Kidney tubule cell (primary cell): ENCODE data around the gene ELOVL1.

Experiments used
- DNase-seq: peaks from one replicate; pipeline ENCODE4 v3.0.0-alpha.2; 2018; ENCODE audit warnings: low spot score

The ELOVL1 gene

GRCh38 chr1:43354936-43355335 lies 12.9 kb downstream of the ELOVL1 start:
- no peak for DNase-seq

GRCh38 chr1:43354471-43354870 lies 13.3 kb downstream of the ELOVL1 start:
- no peak for DNase-seq

GRCh38 chr1:43352881-43353280 lies 14.9 kb downstream of the ELOVL1 start:
- DNase-seq, result no peak

- DNase-seq, result no peak
Measured at GRCh38 chr1:43352351-43352705, 15.5 kb downstream of the ELOVL1 start.

- DNase-seq, result no peak
Measured at GRCh38 chr1:43351421-43352350, 16.1 kb downstream of the ELOVL1 start.

- no peak for DNase-seq
Measured at GRCh38 chr1:43350976-43351375, 16.8 kb downstream of the ELOVL1 start.

- peak; percentile 43 for DNase-seq
Measured at GRCh38 chr1:43349594-43350306, 18.1 kb downstream of the ELOVL1 start.

GRCh38 chr1:43348809-43349593 lies 18.8 kb downstream of the ELOVL1 start:
- DNase-seq, result peak; percentile 93

GRCh38 chr1:43348343-43348808 lies 19.4 kb downstream of the ELOVL1 start:
- peak; percentile 63 for DNase-seq

- no peak for DNase-seq
Measured at GRCh38 chr1:43346636-43347035, 21.2 kb downstream of the ELOVL1 start.

- DNase-seq, result no peak
Measured at GRCh38 chr1:43345120-43345519, 22.7 kb downstream of the ELOVL1 start.

- no peak for DNase-seq
Measured at GRCh38 chr1:43344267-43344850, 23.5 kb downstream of the ELOVL1 start.

GRCh38 chr1:43340559-43340958 lies 27.3 kb downstream of the ELOVL1 start:
- DNase-seq, result no peak

GRCh38 chr1:43339584-43340232 lies 28.1 kb downstream of the ELOVL1 start:
- no peak for DNase-seq

GRCh38 chr1:43338001-43338400 lies 29.8 kb downstream of the ELOVL1 start:
- no peak for DNase-seq

GRCh38 chr1:43337588-43337987 lies 30.2 kb downstream of the ELOVL1 start, which contains the start of gene MPL:
Gene MPL, plus strand, starts transcription at chr1:43337818. Its CDS starts 31 bp downstream, at chr1:43337849.
- DNase-seq, result no peak

GRCh38 chr1:43334453-43335205 lies 33.2 kb downstream of the ELOVL1 start:
- DNase-seq, result no peak

GRCh38 chr1:43331688-43332087 lies 36.1 kb downstream of the ELOVL1 start:
- DNase-seq, result no peak

- peak; percentile 66 for DNase-seq
Measured at GRCh38 chr1:43329995-43330751, 37.6 kb downstream of the ELOVL1 start.
